GM19467 (cell line): Measurements from ENCODE around the gene TMEM98.
"Not testable (repeated sequence)": the region's sequence is repeated elsewhere in the genome, so short reads cannot be mapped to it uniquely, and the experiment has no call there.

Source experiments
- ATAC-seq: cut with Tn5 transposase; IDR thresholded peaks from one replicate; pipeline ENCODE4 v1.9.1; 2021; ENCODE audit warnings: mild to moderate bottlenecking, moderate library complexity; ENCODE audit not compliant: unreplicated experiment

TMEM98 gene

GRCh38 chr17:32976605-32977004, 48.7 kb downstream of the TMEM98 start:
- ATAC-seq = no peak

- ATAC-seq = no peak
These were observed 52.3 kb downstream of the TMEM98 start for GRCh38 chr17:32980230-32980629.

- not testable (repeated sequence) for ATAC-seq
These were observed 53.7 kb downstream of the TMEM98 start for GRCh38 chr17:32981611-32982010.

GRCh38 chr17:32985050-32985756, 57.2 kb downstream of the TMEM98 start:
- no peak for ATAC-seq

GRCh38 chr17:32987453-32987805, 59.5 kb downstream of the TMEM98 start:
- ATAC-seq = not testable (repeated sequence)

GRCh38 chr17:32987868-32988267, 59.9 kb downstream of the TMEM98 start:
- ATAC-seq = not testable (repeated sequence)

GRCh38 chr17:32988481-32989101, 60.6 kb downstream of the TMEM98 start:
- ATAC-seq = no peak

- no peak for ATAC-seq
These were observed 64.5 kb downstream of the TMEM98 start for GRCh38 chr17:32992321-32993033.

- ATAC-seq = no peak
These were observed 66.0 kb downstream of the TMEM98 start for GRCh38 chr17:32993977-32994376.
